Measurements from ENCODE around the gene MSX2. TPM values are rescaled to one million over a fixed set of nuclear protein-coding genes. Genes with fewer than 3 reads are reported as not detected.
A peak's percentile ranks its signal among the peaks of the same experiment; 100 is the strongest.

The MSX2 gene
- total RNA-seq, 1 donor from 2014 or later, result 85.2 TPM

DNA sequence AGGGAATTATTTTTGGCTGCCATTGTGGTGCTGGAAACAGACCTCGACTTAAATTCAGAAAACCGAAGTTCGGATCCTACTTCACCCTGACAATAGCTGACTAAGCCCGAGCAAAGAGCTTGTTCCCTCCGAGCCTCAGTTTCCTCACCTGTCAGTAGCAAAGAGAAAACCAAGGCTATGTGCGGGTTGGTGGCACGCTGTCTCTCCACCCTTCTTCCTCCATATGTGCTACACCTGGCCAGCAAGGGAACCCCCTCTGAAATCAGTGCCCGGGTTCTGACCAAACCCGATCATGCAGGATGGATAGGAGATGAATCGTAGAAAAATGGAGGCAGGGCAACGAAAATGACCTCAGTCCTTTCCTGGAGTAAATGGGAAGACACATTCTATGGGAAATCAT, 16.7 kb upstream of the MSX2 start:
- Mint-ChIP-seq H3K36me3 (no peaks in the 10 kb centered on the region), H3K4me3 (no peak overlapping the region), H3K27ac (peak overlapping the region; percentile 4), H3K9me3 (no peaks in the 10 kb centered on the region), H3K27me3 (ENCODE audit: low read depth) (no peaks in the 10 kb centered on the region), H3K4me1 (peaks cover 22% of the 10 kb centered on the region)
- TF ChIP-seq, protein P1, sequence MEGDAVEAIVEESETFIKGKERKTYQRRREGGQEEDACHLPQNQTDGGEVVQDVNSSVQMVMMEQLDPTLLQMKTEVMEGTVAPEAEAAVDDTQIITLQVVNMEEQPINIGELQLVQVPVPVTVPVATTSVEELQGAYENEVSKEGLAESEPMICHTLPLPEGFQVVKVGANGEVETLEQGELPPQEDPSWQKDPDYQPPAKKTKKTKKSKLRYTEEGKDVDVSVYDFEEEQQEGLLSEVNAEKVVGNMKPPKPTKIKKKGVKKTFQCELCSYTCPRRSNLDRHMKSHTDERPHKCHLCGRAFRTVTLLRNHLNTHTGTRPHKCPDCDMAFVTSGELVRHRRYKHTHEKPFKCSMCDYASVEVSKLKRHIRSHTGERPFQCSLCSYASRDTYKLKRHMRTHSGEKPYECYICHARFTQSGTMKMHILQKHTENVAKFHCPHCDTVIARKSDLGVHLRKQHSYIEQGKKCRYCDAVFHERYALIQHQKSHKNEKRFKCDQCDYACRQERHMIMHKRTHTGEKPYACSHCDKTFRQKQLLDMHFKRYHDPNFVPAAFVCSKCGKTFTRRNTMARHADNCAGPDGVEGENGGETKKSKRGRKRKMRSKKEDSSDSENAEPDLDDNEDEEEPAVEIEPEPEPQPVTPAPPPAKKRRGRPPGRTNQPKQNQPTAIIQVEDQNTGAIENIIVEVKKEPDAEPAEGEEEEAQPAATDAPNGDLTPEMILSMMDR (IDR thresholded peaks at IDR 0.05; ENCODE audit: unreplicated experiment), result no peak
- DNase-seq (ENCODE audit: low spot score in 2 of 2, unreplicated experiment in 2 of 2), result no peak

DNA sequence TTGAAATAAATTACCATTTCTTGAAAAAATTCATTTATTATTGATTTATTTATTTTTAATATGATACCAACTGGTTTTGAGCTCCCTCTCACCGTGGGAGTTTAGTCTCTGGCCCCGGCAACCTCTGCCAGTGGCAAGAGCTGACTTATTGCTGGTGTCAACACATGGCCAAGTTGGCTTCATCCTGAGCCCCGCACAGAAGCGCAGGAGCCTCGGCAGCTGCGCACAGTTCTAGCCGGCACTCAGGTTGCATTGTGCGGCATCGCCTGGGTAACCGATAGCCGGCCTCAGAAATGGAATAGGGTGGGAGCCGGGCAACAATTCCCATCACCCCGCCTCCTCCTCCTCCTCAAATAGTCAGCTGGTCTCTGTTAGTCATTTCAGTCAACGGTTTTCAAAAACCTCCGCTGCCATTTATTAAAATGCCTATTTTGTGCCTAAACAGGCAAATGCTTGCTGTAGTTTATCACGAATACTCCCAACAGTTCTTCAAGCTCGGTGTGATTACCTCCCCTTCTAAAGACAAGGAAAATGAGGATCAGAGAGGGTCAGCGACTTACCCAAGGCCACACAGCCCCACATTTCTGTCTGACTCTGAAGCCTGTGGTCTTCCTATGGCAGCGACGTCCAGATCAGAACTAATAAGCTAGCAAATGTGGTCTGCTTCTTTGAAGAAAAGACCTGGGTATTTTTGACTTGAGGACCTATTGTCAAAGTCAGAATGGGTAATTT, 15.7 kb upstream of the MSX2 start:
- no peak for DNase-seq (ENCODE audit: low spot score in 2 of 2, unreplicated experiment in 2 of 2)
- no peaks in the 10 kb centered on the region for H3K9me3 Mint-ChIP-seq
- no peaks in the 10 kb centered on the region for H3K36me3 Mint-ChIP-seq
- H3K27me3 Mint-ChIP-seq (ENCODE audit: low read depth), result no peaks in the 10 kb centered on the region
- H3K4me1 Mint-ChIP-seq, result peaks cover 25% of the 10 kb centered on the region
- H3K27ac Mint-ChIP-seq, result peak overlapping the region; percentile 19
- TF ChIP-seq, protein P1 (IDR thresholded peaks at IDR 0.05; ENCODE audit: unreplicated experiment), result no peak
- no peak overlapping the region for H3K4me3 Mint-ChIP-seq

GRCh38 chr5:174714751-174715150, 9.6 kb upstream of the MSX2 start:
- H3K36me3 Mint-ChIP-seq, result no peaks in the 10 kb centered on the region
- TF ChIP-seq, protein P1 (IDR thresholded peaks at IDR 0.05; ENCODE audit: unreplicated experiment), result no peak
- H3K4me3 Mint-ChIP-seq, result no peak overlapping the region
- no peaks in the 10 kb centered on the region for H3K9me3 Mint-ChIP-seq
- no peak for DNase-seq (ENCODE audit: low spot score in 2 of 2, unreplicated experiment in 2 of 2)
- no peak overlapping the region for H3K27ac Mint-ChIP-seq
- H3K27me3 Mint-ChIP-seq (ENCODE audit: low read depth), result no peaks in the 10 kb centered on the region
- peaks cover 40% of the 10 kb centered on the region for H3K4me1 Mint-ChIP-seq

DNA sequence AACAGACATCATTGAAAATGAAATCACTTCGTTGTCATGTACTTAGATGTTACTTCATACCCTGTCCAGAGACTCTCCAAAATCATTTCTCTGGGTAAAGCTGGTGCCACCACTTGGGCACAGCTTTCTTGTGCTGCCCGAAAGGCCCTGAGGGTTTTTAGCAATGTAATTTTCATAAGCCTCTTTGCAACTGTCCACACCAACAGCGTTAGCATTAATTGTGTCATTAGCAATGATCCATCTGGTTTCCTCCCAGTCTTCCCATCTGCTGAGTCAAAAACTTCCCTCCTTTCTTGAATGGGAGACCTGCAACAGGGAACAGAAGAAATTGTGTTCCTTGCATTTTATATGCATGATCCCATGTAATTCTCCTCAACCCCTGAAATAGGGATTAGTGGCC, 8.6 kb upstream of the MSX2 start:
- no peak for DNase-seq (ENCODE audit: low spot score in 2 of 2, unreplicated experiment in 2 of 2)

GRCh38 chr5:174717826-174718455, 6.4 kb upstream of the MSX2 start:
- H3K27me3 Mint-ChIP-seq (ENCODE audit: low read depth), result peaks cover 3% of the 10 kb centered on the region
- no peak overlapping the region for H3K4me3 Mint-ChIP-seq
- H3K4me1 Mint-ChIP-seq, result peaks cover 63% of the 10 kb centered on the region
- H3K36me3 Mint-ChIP-seq, result no peaks in the 10 kb centered on the region
- no peaks in the 10 kb centered on the region for H3K9me3 Mint-ChIP-seq
- TF ChIP-seq, protein P1 (IDR thresholded peaks at IDR 0.05; ENCODE audit: unreplicated experiment), result no peak
- no peak overlapping the region for H3K27ac Mint-ChIP-seq
- DNase-seq (ENCODE audit: low spot score in 2 of 2, unreplicated experiment in 2 of 2), result no peak

More for the DNA sequence above, 8.6 kb upstream of the MSX2 start:
- Mint-ChIP-seq H3K36me3 (no peaks in the 10 kb centered on the region), H3K4me3 (no peak overlapping the region), H3K27me3 (ENCODE audit: low read depth) (peaks cover 3% of the 10 kb centered on the region), H3K4me1 (peaks cover 50% of the 10 kb centered on the region), H3K9me3 (no peaks in the 10 kb centered on the region), H3K27ac (no peak overlapping the region)
- TF ChIP-seq, protein P1 (IDR thresholded peaks at IDR 0.05; ENCODE audit: unreplicated experiment), result no peak

All from mesothelial cell of epicardium (in vitro differentiated cells).